ENCODE data around the gene UGT1A5.

DNA sequence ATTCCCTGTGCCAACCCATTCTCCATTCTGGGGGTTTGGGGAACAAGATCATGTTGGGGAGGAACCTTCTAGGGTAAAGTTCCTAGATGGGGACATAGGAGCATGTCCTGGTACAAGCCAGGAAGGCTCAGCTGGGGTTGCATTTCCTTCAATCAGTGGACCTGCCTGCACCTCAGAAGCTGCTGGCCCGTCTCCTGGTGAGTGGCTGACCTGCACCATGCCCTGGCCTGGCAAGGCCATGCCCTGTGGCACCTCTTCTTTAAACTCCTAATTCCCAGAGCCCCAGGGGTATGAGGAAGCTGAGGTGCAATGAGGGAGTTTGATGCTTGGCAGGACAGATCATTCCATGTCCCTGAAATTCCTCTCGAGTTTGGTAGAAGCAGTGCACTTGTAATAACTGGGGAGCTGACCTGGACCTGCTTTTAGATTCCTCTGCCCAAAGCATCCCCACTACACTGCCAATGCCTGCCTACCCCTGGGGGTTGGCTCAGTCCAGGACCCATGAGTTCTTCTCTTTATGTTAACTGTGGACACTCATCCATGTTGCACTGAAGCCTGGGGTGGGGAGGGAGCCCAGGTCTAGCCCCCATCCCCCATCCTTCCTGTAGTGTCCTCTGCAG is 90.7 kb downstream of the UGT1A5 start:
- TF ChIP-seq, protein P1, sequence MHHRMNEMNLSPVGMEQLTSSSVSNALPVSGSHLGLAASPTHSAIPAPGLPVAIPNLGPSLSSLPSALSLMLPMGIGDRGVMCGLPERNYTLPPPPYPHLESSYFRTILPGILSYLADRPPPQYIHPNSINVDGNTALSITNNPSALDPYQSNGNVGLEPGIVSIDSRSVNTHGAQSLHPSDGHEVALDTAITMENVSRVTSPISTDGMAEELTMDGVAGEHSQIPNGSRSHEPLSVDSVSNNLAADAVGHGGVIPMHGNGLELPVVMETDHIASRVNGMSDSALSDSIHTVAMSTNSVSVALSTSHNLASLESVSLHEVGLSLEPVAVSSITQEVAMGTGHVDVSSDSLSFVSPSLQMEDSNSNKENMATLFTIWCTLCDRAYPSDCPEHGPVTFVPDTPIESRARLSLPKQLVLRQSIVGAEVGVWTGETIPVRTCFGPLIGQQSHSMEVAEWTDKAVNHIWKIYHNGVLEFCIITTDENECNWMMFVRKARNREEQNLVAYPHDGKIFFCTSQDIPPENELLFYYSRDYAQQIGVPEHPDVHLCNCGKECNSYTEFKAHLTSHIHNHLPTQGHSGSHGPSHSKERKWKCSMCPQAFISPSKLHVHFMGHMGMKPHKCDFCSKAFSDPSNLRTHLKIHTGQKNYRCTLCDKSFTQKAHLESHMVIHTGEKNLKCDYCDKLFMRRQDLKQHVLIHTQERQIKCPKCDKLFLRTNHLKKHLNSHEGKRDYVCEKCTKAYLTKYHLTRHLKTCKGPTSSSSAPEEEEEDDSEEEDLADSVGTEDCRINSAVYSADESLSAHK (tag by site-specific recombination; IDR thresholded peaks at IDR 0.05): no peak
- no peak for TF ChIP-seq ZNF114 (tag by site-specific recombination; IDR thresholded peaks at IDR 0.05)
- TF ChIP-seq ZNF274 (IDR thresholded peaks at IDR 0.05; ENCODE audit: low read length): no peak
- no peak for TF ChIP-seq ZNF274 (tag by site-specific recombination; IDR thresholded peaks at IDR 0.05; ENCODE audit: borderline replicate concordance)
- TF ChIP-seq ZNF629 (tag by site-specific recombination; IDR thresholded peaks at IDR 0.05): no peak
- TF ChIP-seq, protein P2, sequence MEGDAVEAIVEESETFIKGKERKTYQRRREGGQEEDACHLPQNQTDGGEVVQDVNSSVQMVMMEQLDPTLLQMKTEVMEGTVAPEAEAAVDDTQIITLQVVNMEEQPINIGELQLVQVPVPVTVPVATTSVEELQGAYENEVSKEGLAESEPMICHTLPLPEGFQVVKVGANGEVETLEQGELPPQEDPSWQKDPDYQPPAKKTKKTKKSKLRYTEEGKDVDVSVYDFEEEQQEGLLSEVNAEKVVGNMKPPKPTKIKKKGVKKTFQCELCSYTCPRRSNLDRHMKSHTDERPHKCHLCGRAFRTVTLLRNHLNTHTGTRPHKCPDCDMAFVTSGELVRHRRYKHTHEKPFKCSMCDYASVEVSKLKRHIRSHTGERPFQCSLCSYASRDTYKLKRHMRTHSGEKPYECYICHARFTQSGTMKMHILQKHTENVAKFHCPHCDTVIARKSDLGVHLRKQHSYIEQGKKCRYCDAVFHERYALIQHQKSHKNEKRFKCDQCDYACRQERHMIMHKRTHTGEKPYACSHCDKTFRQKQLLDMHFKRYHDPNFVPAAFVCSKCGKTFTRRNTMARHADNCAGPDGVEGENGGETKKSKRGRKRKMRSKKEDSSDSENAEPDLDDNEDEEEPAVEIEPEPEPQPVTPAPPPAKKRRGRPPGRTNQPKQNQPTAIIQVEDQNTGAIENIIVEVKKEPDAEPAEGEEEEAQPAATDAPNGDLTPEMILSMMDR (tag by site-specific recombination; IDR thresholded peaks at IDR 0.05): no peak
- TF ChIP-seq, protein P3, sequence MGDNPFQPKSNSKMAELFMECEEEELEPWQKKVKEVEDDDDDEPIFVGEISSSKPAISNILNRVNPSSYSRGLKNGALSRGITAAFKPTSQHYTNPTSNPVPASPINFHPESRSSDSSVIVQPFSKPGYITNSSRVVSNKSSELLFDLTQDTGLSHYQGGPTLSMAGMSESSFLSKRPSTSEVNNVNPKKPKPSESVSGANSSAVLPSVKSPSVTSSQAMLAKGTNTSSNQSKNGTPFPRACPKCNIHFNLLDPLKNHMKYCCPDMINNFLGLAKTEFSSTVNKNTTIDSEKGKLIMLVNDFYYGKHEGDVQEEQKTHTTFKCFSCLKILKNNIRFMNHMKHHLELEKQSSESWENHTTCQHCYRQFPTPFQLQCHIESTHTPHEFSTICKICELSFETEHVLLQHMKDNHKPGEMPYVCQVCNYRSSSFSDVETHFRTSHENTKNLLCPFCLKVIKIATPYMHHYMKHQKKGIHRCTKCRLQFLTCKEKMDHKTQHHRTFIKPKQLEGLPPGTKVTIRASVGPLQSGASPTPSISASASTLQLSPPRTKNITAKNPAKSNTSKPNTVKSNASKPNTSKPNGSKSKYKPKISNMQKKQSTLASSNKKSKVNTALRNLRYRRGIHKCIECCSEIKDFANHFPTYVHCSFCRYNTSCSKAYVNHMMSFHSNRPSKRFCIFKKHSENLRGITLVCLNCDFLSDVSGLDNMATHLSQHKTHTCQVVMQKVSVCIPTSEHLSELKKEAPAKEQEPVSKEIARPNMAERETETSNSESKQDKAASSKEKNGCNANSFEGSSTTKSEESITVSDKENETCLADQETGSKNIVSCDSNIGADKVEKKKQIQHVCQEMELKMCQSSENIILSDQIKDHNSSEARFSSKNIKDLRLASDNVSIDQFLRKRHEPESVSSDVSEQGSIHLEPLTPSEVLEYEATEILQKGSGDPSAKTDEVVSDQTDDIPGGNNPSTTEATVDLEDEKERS (tag by site-specific recombination; IDR thresholded peaks at IDR 0.05): no peak
- TF ChIP-seq ZBTB1 (tag by site-specific recombination; IDR thresholded peaks at IDR 0.05): no peak
- TF ChIP-seq, protein P4, sequence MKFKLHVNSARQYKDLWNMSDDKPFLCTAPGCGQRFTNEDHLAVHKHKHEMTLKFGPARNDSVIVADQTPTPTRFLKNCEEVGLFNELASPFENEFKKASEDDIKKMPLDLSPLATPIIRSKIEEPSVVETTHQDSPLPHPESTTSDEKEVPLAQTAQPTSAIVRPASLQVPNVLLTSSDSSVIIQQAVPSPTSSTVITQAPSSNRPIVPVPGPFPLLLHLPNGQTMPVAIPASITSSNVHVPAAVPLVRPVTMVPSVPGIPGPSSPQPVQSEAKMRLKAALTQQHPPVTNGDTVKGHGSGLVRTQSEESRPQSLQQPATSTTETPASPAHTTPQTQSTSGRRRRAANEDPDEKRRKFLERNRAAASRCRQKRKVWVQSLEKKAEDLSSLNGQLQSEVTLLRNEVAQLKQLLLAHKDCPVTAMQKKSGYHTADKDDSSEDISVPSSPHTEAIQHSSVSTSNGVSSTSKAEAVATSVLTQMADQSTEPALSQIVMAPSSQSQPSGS (tag by site-specific recombination; IDR thresholded peaks at IDR 0.05; ENCODE audit: low read depth): no peak

All from HEK293 (cell line).